Measurements from ENCODE around the gene TTLL3.
"Not testable (repeated sequence)": the region's sequence is repeated elsewhere in the genome, so short reads cannot be mapped to it uniquely, and the experiment has no call there.

TTLL3 gene

DNA sequence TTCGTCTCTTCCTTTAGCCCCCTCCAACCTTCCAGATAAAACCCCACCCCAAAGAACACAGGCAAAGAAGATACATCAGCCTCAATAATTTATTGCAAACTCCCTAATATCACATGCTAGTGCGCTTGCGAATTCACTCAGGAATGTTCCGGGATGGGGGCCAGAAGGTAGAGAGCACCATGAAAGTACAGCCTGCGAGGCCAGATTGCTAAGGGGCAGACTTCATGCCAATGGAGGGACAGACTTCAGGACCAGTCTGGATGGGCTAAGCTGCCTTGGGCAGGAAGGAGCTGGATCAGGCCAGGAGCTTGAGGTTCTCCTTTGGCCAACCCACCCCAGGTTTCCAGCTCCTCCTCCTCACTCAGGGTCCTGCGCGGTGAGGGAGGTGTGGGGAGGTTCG lies 56.6 kb downstream of the TTLL3 start:
- DNase-seq (ENCODE audit: low spot score): no peak

DNA sequence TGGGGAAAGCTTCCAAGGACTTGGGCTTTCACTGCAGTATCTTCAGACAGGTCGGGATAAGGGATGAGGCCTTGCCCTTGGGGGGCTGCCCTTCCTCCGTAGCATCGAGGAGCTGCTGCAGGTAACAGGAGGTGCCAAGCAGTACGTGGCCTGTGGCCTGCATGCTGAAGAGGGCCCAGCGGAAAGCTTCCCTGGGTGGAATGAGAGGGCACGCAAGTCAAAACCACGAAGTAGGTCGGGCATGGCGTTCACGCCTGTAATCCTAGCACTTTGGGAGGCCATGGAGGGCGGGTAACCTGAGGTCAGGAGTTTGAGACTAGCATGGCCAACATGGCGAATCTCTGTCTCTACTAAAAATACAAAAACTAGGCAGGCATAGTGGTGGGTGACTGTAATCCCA lies 57.0 kb downstream of the TTLL3 start:
- DNase-seq (ENCODE audit: low spot score): no peak

DNA sequence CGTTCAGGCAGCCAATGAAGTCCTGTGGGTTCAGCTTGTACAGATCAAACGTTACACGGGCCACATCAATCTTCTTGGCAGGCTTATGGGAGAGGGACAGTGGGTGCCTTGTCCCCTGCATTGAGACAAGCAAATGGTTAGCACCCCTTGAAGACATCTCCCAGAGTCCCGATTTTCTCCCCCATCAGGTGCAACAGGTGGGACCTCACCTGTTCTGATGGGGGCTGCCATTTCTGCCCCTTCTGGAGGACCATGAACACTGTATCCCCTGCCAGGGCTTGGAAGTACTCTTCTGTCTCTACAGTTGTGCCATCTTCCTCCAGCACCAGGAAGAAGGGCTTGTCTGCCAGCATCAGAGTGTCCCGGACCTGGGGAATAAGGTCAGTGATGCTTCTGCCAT lies 59.9 kb downstream of the TTLL3 start:
- DNase-seq (ENCODE audit: low spot score): no peak

DNA sequence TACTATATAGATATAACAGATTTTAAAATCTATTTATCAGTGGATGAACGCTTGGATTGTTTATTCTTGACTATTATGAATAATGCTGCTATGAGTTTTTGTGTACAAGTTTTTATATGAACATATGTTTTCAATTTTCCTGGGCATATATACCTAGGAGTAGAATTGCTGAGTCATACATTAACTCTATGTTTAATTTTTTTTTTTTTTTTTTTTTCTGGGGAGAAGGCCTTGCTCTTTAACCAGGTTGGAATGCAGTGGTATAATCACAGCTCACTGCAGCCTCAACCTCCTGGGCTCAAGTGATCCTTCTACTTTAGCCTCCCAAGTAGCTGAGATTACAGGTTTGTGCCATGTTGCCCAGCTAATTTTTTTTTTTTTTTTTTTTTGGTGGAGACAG lies 60.9 kb downstream of the TTLL3 start:
- DNase-seq (ENCODE audit: low spot score): no peak

DNA sequence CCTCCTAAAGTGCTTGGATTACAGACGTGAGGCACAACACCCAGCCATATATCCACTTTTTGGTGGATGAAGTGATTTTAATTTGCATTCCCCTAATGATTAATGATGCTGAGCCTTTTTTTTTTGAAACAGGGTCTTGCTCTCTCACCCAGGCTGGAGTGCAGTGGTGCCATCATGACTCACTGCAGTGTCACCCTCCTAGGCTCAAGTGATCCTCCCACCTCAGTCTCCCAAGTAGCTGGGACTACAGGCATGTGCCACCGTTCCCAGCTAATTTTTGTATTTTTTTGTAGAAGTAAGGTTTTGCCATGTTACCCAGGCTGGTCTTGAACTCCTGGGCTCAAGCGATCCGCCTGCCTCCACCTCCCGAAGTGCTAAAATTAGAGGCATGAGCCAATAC lies 62.0 kb downstream of the TTLL3 start:
- not testable (repeated sequence) for DNase-seq (ENCODE audit: low spot score)

DNA sequence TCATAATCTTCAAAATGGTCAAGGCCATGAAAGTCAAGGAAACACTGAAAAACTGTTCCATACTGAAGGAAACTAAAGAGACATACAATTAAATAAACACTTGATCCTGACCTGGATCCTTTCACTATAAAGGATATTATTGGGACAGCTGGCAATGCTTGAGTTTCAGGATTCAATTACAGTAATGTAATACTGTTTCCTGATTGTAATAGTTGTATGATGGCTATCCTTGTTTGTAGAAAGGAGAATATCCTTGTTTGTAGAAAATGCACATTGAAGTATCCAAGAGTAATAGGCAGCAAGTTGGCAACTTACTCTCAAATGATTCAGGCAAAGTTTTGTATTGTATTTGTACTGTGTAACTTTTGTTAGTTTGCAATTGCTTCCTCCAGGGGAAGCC lies 65.4 kb downstream of the TTLL3 start:
- no peak for DNase-seq (ENCODE audit: low spot score)

DNA sequence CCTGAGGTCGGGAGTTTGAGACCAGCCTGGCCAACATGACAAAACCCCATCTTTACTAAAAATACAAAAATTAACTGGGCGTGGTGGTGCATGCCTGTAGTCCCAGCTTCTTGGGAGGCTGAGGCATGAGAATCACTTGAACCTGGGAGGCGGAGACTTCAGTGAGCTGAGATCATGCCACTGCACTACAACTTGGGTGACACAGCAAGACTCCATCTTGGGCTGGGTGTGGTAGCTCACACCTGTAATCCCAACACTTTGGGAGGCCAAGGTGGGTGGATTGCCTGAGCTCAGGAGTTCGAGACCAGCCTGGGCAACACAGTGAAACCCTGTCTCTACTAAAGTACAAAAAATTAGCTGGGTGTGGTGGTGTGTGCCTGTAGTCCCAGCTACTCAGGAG lies 66.2 kb downstream of the TTLL3 start:
- not testable (repeated sequence) for DNase-seq (ENCODE audit: low spot score)

DNA sequence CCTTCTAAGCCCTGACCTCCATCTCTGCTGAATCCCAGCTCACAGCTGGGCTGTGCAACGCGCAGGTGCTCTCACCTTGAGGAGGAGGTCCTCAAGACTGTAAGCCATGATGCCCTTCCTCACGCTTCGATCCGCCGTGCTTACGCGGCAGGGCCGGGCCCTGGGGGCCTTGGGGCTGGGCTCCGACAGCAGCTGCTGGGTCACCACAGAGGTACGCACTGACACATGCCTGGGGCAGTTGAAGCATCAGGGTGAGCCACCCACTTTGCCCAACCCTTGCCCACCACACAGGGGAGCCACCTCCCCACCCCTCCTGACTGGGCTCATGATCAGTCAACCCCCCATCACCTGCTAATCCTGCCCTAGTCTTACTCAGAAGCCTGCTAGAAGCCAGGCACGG lies 66.9 kb downstream of the TTLL3 start:
- DNase-seq (ENCODE audit: low spot score): no peak

DNA sequence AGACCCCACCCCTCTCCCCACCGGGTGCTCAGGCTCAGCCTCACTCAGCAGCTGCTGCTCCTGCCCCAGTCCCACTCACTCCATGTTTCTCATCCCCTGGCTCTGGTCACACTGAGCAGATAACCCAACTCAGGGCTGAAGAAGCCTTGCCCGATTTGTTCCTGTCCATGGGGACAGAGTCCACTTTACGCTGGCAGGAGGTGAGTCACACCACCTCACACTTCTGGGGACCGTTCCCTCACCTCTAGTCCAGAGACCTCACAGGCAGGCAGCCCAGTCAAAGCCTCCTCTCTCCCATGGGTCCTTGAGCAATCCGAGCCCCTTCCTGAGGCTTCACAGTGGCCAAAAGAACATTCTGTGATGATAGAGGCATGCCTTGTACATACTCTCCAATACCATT lies 68.6 kb downstream of the TTLL3 start:
- DNase-seq (ENCODE audit: low spot score): peak; percentile 53

DNA sequence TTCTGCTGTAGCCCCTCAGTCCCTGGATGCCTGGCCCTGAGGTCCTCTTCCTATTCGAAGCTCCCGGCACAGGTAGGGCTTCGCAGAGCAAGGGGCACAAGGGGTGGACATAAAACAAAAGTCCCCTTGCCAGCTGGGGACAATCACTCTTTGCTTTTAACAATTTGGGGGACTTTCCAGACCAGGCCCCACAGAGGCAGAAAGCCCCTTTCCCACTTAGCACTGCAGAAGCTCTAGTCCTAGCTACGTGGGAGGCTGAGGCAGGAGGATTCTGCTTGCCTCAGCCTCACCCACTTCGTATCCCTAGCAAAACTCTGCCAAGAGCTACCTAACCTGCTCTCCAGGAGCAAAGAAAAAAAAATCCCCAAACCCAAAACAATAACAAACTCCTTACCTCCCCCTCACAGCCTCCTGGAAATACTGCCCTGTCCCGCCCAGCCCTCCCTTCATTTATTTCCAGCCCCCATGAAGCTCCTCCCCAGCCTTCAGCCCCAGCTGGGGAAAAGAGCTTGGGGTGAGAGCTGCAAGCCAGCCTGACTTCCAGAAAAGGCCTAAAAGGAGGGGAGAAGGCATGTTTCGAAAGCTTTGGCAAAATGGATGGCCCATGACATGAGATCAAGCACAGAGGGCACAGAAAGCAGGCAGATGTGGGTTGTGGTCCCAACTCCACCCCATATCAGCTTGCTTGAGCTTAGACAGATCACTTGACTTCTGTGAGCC lies 69.9 kb downstream of the TTLL3 start, which contains the start of gene CIDEC:
Gene CIDEC (minus strand): TSS at position 424 of the 720 bp plus-strand sequence. CDS start 1,767 bp downstream, outside the sequence.
- no peak for DNase-seq (ENCODE audit: low spot score)

DNA sequence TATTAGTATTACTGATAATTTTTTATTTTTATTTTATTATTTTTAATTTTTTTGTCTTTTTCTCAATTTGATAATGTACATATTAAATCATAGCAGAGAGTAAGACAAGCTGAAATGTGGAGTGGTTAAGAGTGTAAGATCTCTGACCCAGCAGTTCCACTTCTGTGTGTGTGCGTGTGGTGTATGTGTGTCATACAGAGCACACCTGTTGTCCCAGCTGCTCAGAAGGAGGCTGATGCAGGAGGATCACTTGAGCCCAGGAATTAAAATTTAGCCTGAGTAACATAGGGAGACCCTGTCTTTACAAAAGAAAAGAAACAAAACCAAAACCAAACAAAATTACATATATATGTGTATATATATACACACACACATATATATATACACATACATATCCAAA lies 71.4 kb downstream of the TTLL3 start:
- no peak for DNase-seq (ENCODE audit: low spot score)

DNA sequence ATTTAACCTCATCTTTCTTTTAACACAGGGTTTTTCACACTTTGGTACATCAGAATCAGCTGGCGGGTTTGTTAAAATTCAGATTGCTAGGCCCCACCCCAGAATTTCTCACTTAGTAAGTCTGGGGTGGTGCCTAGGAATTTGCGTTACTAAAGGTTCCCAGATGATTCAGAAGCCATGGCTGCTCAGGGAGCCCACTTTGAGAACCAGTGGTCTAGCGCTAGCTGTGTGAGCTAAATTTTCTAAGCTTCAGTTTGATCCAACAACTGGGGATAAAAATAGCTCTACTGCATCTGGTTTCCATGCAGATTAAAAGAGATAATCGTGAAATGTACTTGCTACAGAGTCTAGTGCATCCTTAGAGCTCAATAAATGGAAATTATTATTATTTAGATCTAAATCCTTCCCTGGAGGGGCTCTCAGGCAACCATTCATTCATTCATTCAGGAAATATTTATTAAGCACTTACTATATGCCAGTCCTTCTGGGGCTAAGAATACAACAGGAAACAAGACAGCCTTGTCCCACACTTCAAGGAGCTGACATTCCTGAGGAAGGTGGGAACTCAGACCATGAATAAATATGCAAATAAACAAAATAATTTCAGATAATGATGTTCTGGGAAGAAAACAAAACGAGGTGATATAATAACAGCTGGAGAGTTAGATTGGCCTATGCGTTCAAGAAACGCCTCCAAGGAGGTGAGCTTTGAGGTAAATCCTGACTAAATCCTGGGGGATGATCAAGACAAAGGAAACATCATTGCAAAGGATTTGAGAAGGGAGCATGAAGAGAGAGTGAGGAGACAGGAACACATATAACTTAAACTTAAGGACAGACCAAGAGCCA lies 73.9 kb downstream of the TTLL3 start:
- no peak for DNase-seq (ENCODE audit: low spot score)

DNA sequence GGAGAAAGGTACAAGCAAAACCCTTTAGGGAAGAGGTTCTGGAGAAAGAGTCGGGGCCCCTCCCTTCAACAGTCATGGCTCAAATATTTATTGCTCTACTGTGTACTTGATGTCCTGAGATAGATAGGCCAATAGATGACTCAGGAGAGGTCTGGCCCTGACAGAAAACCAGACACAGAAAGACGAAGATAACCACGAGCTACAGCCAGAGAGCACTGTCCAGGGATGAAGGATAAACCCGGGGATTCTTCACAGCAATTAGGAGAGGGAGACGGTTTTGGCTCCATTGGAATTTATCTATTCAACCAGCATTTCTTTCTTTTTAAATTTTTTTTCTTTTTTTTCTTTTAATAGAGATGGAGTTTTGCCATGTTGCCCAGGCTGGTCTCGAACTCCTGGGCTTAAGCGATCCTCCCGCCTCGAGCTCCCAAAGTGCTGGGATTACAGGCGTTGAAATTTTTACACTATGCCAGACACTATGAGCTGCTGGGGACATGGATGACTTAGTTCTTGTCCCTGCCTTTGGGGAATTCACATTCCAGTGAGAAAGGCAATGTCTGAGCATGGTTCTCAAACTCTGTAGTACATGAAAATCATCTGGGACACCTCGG lies 74.6 kb downstream of the TTLL3 start:
- peak; percentile 90 for DNase-seq (ENCODE audit: low spot score)
